GM19238 (cell line): Measurements from ENCODE around the gene SPRED2.
A peak's percentile ranks its signal among the peaks of the same experiment; 100 is the strongest.

Source experiments
- DNase-seq: peaks from one replicate; pipeline ENCODE4 v3.0.0; 2011; ENCODE audit warnings: low spot score; ENCODE audit not compliant: insufficient read length

Gene SPRED2

DNA sequence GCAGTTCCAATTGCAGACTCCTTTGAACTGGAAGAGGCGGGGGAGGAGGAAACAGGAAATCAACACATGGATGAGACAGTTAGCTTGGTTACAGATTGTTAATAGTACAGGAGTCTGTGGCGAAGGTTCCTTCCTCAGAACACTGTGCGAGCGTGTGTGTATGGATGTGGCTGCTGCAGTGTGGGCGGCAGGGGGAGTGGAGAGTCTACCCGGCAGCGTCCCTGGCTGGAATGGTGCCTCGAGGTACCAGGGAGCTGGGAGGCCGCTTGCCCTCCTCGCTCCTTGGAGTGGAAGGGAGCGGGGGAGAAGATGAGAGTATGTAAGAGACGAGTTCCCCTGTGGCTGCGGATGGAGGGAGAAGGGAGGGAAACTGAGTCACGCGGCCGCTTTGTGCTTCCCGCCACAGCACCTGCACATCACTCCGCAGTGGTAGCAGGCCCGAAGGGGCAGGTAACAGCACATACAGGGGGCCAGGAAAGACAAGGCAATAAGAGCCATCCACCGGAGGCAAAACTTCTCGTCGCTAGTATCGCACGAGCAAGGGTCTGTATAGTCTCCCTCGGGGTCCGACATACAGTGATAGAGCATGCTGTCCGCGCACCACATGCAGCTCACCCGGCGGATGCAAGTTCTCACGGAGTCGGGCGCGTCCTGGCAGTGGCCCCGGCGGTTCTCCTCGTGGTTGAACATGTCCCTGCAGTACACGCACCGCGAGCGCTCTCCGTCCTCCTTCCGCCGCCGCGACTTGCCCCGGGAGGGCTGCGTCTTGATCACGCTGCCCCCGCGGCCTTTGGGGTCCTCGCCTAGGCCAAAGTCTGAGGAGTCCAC is 119.1 kb downstream of the SPRED2 start:
- no peak for DNase-seq

DNA sequence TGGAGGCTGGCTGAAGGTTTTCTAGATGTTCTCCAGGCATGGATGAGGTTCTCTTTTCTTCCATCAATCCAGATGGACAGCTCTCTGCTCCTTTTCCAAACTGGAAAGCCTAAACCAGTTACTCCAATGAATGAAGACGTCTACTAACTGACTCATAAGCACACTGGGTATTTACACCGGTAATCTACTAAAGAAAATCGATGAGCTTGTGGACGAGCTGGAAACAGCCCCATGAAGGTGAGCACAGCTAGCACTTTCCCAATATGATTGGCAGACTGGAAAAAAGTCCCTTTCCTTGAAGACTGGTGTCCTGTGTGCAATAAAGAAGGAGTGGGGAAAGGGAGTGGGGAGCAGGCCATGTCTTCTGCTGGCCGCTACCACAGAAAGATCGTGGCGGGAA is 120.8 kb downstream of the SPRED2 start:
- no peak for DNase-seq

DNA sequence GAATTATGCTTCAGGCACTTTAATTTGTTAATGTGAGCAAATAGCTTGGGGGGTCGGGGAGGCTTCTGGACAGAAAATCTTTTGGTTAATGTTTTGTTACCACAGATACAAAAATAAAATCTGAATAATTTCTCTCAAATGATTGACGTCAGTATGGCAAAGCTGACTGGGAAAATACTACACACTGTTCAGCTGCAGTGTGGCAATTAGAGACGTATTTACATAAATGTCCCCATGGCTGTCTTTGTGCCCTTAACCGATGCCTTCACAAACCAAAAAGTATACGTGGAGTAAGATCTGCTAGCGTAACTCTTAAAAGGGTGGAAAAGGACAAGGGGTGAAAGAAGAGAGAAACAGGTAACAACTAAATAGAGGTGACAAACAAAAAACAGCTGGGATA is 121.3 kb downstream of the SPRED2 start:
- DNase-seq = no peak

DNA sequence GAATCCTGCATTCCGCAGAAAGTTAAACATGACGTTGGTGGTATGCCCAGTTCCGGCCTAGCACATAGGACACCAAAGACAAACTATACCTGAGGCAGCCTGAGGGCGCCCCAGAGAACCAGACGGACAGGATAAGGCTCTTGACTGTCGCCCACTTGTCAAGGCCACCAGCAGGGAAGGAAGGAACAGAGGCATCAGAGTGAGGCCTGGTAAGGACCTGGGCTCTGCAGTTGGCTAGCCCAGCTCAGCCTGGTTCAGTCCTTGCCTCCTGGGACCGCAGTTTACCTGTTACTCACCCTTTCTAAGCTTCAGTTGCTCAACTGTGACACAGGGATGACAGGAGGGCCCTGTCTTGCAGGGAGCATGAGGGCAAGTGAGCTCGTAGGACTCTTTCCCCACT is 122.7 kb downstream of the SPRED2 start:
- no peak for DNase-seq

DNA sequence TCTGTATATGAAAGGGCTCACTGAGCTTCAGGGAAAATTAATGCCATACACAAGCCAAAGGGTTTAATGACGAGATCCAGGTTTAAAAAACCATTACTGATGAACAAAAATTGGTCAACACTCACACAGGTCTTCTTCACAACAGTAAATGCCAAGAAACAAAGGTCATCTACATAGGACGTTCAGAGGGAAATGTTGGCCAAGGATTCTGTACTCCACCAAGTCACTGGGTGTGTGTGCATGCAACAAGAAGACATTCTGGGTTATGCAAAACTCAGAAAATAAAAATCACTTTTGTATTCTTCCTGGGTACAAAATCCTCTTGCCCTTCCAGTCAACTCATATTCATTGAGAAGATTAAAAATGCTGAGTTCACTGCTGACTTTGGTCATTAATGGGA is 126.5 kb downstream of the SPRED2 start:
- no peak for DNase-seq

DNA sequence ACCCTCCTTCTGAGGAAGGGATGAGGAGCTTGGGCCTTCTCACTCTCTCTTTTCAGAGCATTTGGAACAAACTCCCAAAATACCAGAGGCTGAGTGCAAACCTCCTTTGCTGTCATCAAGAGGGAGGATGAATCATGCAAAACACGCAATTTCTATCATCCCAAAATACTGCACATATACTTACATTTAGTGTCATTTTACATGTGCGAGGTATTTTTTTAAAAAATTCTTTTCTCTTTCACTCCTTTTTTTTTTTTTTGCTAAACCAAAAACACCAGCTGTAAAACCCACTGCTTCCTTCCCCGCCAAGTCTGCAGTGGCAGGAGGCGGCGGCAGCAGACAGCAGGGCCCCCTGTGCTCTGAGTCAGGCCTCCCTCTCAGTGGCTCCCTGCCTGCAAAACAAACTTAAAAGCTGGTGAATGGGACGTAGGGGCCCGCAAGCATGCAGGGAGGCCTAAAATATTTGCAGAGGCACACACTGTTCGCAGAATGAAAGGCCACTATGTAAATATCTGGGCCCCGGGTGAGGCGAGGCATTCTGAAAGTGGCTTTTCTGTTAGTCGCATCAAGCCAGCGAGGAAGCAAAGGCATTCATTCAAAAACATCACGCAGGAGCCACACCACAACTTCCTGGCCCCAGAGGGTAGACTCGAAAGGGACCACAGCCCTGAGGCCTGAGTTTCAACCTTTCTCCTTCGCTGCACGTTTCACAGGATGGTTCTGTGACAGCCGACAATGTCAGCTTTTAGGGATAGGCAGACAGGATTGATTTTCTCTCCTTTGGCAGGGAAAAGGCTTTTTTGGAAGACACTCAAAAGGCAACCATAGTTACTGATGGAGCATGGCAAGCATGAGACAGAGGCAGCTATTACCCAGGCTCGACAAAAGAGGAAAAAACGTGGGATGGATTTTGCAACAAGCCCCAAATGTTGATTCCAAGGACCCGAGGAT is 131.4 kb downstream of the SPRED2 start:
- peak; percentile 79 for DNase-seq

DNA sequence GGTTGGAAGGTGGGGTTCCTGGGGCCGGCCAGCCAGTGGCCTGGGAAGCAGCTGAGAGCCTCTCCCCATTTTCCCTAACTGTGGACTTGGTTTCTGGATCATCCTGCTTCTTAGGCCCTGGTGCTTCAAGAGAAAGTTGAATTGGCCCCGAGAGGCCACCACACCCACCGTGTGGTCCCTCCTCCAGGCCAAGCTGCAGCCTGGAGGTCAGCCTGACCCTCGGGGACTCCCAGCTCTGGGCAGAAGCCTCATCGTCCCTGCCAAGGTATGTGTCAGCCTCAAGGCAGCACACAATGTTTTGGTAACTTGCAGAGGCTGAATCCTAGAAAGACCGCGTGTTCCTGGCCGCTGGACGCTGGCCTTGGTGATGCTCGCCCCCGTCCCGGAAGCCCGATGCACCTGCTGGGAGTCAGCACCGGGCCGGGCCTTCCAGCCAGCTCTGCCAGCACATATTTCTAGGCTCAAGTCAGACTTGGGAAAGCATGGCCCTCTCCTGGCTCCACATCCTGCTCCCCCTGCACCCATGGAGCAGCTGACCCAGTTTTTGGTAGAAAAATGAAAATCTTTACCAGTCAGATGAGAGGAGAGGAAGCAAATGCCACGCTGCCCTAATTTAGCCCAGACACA is 132.2 kb downstream of the SPRED2 start:
- no peak for DNase-seq

DNA sequence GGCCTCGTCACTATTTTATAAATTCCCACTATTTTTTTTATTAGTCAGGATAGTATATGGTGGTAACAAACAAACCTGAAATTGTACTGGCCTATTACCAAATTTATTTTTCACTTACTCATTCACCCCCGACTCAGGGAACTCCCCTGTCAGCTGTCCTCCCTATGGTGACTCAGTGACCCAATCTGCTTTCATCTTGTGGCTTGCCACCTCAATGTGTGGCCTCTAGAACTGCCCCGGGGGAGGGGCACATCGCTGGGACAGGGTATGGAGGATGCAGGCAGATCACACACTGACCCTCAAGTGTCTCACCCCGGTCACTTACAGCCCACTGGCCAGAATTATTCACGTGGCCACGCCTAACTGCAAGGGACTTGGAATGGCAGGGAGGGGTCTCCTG is 133.2 kb downstream of the SPRED2 start:
- no peak for DNase-seq

DNA sequence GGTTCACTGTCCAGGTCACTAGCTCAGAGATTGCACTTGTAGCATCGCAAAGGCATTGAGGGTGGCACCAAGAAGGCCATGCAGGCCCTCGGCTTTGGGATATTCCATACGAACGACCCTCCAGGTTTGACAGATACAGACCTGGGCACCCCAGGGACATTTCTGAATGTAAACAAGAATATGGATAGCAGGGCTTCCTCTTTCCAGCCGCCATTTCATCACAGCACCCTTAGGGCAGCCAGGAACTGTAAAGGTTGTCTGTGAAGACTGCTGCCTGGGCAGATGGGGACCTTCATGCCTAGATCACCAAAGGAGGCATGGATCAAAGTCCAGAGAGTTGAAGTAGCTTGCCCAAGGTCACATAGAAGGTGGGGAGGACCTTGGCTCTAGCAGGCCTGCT is 134.3 kb downstream of the SPRED2 start:
- DNase-seq = no peak

DNA sequence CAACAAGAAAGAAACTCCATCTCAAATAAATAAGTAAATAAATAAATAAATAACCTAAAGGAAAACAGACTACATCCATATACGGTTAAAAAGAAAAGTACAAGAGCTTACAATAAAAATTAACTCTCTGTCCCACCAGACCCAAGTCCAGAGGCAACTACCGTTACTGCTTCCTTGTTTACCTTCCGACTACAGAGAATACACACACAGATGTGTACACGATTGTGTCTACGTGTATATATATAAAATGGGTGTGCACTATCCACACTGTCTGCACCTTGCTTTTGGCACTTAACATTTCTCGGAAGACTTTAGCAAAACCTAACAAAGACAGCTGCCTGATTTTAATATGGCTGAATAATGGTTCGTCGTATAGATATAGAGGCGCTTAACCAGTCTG is 134.9 kb downstream of the SPRED2 start:
- no peak for DNase-seq

DNA sequence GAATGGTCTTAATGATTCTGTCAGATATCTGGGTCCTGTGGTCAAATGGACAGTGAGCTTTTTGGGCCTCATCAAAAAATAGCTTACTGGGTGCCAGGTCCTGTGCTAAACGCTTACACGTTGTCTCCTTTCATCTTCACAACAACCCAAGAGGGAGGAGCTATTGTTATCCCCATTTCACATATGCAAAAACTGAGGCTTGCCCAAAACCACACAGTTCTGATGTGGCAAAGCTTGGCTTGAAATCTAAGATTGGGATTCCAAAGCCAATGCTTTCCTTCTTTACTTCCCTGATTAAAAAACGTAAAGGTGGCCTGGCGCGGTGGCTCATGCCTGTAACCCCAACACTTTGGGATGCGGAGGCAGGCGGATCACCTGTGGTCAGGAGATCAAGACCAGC is 135.4 kb downstream of the SPRED2 start:
- DNase-seq = no peak

DNA sequence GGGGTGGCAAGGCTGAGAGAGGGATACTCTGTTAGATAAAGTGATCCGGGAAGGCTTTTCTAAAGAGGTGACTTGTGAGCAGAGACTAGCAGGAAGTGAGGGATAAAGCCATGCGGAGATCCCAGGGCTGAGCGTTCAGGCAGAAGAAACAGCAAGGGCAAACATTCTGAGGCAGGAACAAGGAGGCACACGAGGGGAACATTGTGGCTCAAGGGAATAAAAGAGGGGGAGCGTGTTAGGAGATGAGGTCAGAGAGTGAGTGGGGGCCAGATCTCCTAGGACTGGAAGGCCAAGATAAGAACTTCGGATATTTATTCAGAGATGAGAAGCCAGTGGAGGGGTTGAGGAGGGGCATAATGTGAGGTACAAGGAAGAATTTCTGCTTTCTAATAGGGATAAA is 137.7 kb downstream of the SPRED2 start:
- no peak for DNase-seq

DNA sequence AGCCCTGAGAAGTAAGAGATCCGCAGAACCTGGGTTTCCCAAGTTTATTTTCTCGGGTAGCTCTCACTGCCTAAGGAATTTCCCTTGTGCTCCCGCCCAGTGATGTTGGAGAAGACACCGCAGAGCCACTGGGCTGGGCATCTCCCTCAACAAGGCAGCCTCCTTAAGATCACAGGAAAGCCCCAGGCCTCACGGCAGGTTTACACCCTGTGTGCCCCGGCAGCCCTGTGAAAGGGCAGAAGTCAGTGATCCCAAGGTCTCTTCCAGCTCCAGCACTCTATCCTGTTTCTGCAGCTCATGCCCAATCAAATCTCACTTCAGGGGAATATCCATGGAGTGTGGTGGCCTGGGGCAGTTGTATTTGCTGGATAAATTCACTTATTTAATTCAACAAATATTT is 138.3 kb downstream of the SPRED2 start:
- no peak for DNase-seq

DNA sequence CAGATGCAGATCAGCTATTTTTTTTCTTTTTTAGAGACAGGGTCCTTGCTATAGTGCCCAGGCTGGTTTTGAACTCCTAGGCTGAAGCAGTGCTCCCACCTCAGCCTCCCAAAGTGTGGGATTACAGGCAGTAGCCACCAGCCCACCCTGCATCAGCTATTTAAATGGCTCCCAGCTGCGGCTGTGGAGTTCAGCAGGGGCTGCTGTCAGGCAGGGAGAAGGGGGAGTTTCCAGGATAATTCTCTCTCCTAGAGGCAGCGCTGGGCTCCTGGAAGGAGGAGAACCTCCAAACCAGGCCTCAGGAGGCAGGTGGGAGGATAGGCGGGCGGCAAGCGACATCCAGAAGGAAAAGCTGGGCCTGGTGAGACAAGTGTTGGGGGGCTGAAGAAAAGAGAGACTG is 139.0 kb downstream of the SPRED2 start:
- DNase-seq = no peak

DNA sequence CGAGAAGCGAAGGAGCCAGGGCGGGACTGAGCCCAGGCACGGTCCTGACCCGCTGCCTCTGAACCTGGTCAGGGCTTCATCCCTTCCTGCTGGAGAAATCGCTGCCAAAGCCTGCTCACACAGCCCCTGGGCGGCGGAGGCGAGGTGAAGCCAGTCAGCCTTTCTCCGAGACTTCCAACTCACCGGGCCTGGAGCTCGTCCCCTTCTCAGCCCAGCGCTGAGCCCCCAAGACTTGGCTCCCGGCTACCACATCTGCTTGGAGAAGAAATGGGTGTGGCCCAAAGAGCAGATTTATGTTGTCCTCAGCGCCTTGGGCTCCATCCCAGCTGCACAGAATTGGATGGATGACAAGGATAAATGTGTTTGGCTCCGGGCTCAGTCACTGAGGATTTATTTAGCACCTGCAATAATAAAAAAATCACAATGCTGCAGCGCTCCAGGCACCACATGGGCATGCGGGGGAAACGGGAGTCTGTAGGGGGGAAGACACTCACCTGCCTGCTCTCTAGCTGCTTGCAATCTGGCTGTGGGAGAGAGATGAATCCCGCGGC is 139.9 kb downstream of the SPRED2 start:
- DNase-seq = no peak

DNA sequence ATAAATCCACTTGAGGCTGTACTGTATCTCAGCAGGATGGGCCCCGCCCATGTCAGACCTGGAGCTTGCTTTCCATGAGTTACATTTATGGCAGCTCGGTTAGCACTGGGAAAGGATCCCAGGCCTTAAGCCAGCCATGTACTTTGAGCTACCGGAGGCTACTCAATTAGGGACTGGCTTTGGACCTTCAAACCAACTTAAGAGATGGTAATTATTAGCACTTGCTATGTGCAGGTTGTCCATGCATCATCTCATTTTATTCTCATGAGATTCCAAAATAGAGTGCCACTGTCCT is 140.3 kb downstream of the SPRED2 start:
- DNase-seq = no peak

DNA sequence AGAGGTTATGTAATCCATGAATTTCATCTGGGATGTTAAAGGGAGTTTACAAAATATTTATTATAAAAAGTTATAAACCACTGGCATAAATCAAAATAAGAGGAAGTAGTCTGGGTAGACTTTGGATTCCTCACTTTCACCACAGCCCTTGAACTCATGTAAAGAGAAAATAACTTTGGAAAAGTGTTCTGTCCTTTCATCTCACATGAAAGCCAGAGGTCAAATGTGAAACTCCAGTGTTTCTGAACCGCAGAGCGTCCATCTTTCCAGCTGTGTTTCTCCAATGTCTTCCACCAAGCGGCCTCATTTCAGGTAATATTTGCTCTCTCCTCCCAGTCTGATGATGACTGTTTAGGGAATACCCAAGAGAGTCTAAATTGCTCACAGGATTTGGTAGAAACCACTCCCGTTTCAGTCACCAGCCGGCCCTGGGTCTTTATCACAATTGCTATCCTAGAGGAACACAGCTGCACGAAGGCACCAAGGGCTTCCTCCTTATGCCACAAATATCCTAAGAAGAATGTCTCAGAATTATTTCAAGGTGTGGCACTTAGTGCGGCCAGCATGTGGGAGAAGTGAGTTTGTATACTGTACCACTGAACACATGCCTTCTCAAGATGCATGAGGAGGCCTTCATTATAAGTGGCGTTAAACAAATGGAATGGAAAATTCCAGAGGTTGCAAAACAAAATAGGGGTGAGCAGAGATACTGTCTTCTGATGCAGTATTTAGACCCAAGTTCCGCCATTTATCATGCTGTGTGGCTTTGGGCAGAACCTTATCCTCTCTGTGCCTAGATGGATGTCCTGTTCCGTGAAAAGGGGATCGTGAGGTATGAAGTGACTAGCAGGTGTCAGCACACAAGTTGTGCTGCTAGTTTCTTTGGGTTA is 140.9 kb downstream of the SPRED2 start:
- DNase-seq = no peak

DNA sequence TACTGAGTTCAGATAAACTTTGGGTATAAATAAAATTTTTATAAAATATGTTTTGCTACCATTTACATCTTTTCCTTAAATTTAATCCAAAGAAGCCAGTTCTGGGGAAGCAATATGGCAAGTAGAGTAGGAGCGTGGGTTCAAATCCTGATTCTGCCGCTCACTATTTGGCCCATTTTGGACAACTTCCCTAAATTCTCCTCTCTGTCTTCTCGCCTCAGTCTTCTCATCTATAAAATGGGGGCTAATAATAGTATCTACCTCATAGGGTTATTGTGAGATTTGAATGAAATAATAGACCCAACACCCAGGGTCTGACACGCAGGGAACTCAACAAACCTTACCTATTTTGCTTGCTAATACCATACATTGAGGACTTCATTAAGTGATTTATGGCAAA is 145.0 kb downstream of the SPRED2 start:
- no peak for DNase-seq

DNA sequence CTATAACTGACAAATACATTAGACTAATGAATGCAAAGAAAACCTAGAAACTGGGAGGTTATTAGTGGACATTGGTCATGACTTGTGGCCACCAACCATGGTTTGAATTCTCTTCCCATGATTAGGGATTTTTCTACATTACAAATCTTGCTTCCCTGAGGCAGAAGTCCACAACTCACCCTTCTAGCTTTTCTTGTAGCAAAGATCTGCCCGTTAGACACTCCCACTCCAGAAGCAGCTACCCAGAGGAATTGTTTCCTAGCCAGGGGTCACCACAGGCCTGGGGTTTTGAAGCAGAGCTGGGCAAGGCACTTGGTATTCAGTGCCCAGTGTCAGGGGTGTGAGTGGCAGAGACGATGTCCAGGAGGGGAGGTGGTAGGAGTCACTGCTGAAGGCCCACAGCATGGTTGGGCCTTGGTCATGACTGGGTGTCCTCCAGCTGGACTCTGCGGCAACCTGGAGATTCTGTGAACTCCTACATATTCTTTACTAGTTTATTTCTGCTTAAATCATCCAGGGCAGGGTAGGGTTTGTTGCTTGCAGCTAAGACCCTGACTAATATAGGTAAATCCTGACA is 149.8 kb downstream of the SPRED2 start:
- no peak for DNase-seq

DNA sequence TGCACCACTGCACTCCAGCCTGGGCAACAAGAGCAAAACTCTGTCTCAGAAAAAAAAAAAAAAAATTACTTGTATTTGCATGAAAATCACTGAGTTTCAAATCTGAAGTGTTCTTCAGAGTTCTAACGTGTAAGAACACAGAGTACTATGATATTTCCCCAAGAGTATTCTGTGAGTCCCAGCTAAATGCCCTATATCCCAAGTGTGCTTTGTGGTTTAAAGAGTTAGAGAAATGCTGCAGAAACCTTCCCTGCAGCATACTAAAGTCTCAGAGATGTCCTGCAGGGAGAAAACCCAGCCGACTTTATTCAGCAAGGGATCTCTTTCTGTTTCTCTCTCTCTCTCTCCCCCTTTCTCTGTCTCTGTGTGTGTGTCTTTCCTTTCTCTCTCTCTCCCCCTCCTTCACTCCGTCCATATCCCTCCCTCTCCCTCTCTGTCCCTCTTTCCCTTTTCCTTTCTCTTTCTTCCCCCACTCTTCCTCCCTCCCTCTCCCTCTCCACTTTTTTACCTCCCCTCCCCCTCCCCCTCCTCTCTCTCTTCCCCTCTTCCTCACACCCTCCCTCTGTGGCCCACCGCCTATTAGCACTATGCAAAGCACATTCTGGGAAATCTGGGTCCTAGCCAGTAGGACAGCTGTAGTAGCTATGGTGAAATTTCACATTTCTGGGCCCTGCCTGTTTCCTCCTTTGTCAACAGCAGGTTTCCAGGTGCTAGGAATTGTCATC is 150.6 kb downstream of the SPRED2 start:
- DNase-seq = no peak
